ENCODE results near the gene SEMA5B.

- no peak for TF ChIP-seq CTCF (IDR thresholded peaks at IDR 0.05; ENCODE audit: low read length)
- TF ChIP-seq EZH2 (IDR thresholded peaks at IDR 0.05; ENCODE audit: borderline replicate concordance, low read length) = no peak
These were observed 4.5 kb upstream of the SEMA5B start for GRCh38 chr3:123032057-123032456.
